Measurements from ENCODE around the gene EEF1G. TPM values are rescaled to one million over a fixed set of nuclear protein-coding genes. Genes with fewer than 3 reads are reported as not detected.

EEF1G gene
- total RNA-seq, 4 donors from 2014 or later = 781 to 1,253 (median 958) TPM

DNA sequence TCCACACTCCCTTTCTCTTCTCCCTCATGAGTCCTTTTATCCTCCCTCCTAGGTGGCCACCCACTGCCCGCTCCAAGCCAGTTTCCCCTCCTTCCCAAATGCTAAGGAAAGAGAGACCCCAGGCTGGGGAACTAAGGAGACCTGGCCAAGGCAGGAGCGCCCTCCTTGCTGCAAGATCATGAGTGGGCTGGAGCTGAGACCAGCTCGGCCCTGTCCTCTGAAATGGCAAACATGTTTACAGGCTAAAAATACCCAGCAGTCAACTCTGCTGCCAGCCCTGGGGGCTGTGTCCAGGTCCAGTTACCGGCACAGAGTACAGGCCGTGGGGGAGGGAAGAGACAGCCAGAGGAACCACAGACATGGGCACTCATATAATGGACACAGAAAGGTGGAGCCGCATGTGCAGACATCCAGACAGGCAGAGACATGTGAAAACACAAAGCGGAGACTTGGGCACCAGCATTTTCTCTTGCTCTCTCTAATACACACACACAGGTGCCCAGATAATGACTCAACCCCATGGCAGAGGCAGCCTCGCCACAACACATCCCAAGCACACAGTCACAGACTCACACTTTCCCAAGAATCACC, 25.9 kb downstream of the EEF1G start:
- Histone ChIP-seq H3K4me1 (peaks cover 11 to 68% (median 30%) of the 10 kb centered on the region in 4 donors), H3K4me3 (peak overlapping the region in 3 of 4 donors; percentile 85 to 99 (median 88)), H3K27me3 (no peaks in the 10 kb centered on the region)

GRCh38 chr11:62546929-62547625, 26.6 kb downstream of the EEF1G start:
- no peaks in the 10 kb centered on the region for H3K27me3 ChIP-seq
- H3K9me3 ChIP-seq = no peaks in the 10 kb centered on the region
- TF ChIP-seq CTCF (IDR thresholded peaks at IDR 0.05) (no peak), POLR2A (IDR thresholded peaks at IDR 0.05) (no peak)
- DNase-seq = no peak
- peak overlapping the region; percentile 80 to 99 (median 86) for H3K4me3 ChIP-seq
- H3K4me1 ChIP-seq = peaks cover 7 to 67% (median 31%) of the 10 kb centered on the region in 4 donors
- no peaks in the 10 kb centered on the region for H3K36me3 ChIP-seq
- peak overlapping the region; percentile 87 to 99 (median 93) for H3K27ac ChIP-seq

More for the DNA sequence above, 25.9 kb downstream of the EEF1G start:
- no peak for DNase-seq
- Histone ChIP-seq H3K9me3 (no peaks in the 10 kb centered on the region), H3K27ac (peak overlapping the region; percentile 87 to 99 (median 93)), H3K36me3 (no peaks in the 10 kb centered on the region)
- no peak for TF ChIP-seq POLR2A (IDR thresholded peaks at IDR 0.05)
- TF ChIP-seq CTCF (IDR thresholded peaks at IDR 0.05) = no peak

DNA sequence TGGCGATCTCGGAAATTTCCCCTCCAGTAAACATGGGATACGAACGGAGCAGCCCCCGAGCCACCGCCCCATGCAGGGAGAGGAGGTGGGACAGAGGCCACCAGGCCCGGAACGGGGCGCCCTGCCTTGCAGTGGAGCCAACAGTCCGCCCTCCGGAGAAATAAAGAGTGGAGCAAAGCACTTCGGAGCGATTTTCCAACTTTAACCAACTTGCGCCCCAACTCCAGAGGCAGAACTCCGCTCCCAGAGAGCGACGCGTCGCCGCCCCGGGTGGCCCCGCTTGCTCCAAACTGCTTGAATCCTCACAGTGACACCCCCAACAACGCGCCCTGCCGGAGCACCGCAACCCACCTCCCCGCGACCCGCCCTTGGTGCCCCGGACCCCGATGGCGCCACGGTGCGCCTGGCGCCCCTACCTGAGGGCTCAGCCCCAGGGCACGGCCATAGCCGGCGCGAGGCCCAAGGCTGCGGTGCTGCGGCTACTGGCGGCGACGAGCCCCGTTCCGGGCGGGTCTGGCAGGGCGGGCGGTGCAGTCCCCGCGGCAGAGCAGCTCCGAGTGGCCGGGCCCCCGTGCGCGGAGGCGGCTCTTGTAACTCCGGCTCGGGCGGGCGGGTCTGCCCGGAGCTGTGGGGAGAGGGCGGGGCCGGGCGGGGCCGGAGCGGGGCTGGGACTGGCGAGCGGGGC, 27.3 kb downstream of the EEF1G start, which contains the start of gene AHNAK:
TSS of gene AHNAK (minus strand) at position 563 of the 685 bp plus-strand sequence. CDS start 10,708 bp downstream, outside the sequence.
- Histone ChIP-seq H3K27me3 (no peaks in the 10 kb centered on the region), H3K36me3 (no peaks in the 10 kb centered on the region), H3K9me3 (no peaks in the 10 kb centered on the region), H3K4me1 (peaks cover 7 to 68% (median 31%) of the 10 kb centered on the region in 4 donors), H3K27ac (peak within 1 kb of the TSS; percentile 87 to 99 (median 93)), H3K4me3 (peak within 1 kb of the TSS; percentile 80 to 99 (median 86))
- peak; percentile 77 to 93 (median 93) for DNase-seq
- TF ChIP-seq CTCF (IDR thresholded peaks at IDR 0.05) (peak in 1 of 6 experiments; percentile 5), POLR2A (IDR thresholded peaks at IDR 0.05) (peak; percentile 93 to 94)

- Histone ChIP-seq H3K36me3 (no peaks in the 10 kb centered on the region), H3K4me1 (peaks cover 8 to 68% (median 34%) of the 10 kb centered on the region in 4 donors), H3K4me3 (peak overlapping the region; percentile 80 to 99 (median 86)), H3K27me3 (no peaks in the 10 kb centered on the region), H3K9me3 (no peaks in the 10 kb centered on the region), H3K27ac (peak overlapping the region; percentile 87 to 99 (median 93))
- DNase-seq = peak; percentile 55 to 93 (median 90)
- peak; percentile 39 to 60 for TF ChIP-seq POLR2A (IDR thresholded peaks at IDR 0.05)
- no peak for TF ChIP-seq CTCF (IDR thresholded peaks at IDR 0.05)
Observed at GRCh38 chr11:62545437-62546243, 28.1 kb downstream of the EEF1G start.

All from Peyer's patch (tissue), 4 donors.